GM10248 (cell line): ENCODE results near the gene NDUFS6.
"Not testable (repeated sequence)": the region's sequence is repeated elsewhere in the genome, so short reads cannot be mapped to it uniquely, and the experiment has no call there.

Experiments used
- CTCF ChIA-PET: fragments of 300-600 bp; sonication (Branson Sonifier 250); formaldehyde crosslinking; extraction: SDS; loops from one replicate; lab custom pipeline; 2021; ENCODE audit warnings: antibody characterized with exemption; lab: Yijun Ruan, JAX
- POLR2A ChIA-PET: fragments of 350-650 bp; sonication (Branson Sonifier 250); formaldehyde crosslinking; extraction: SDS; loops from one replicate; lab custom pipeline; 2020; ENCODE audit warnings: antibody characterized with exemption; lab: Yijun Ruan, JAX
- DNase-seq: peaks from one replicate; pipeline ENCODE4 v3.0.0; 2012; ENCODE audit errors: extremely low spot score
- CTCF ChIP-seq: IDR thresholded peaks from 2 replicates; pipeline ENCODE4 v1.5.1; 2012; ENCODE audit warnings: mild to moderate bottlenecking, low read depth; ENCODE audit errors: extremely low read depth, missing control alignments, control extremely low read depth

The NDUFS6 gene

GRCh38 chr5:1795931-1796330 is 5.3 kb upstream of the NDUFS6 start:
- TF ChIP-seq CTCF: no peak
- ChIA-PET CTCF (no interaction called here), POLR2A (no interaction called here)
- no peak for DNase-seq

GRCh38 chr5:1796371-1797102 is 4.7 kb upstream of the NDUFS6 start:
- ChIA-PET CTCF (no interaction called here), POLR2A (no interaction called here)
- no peak for DNase-seq
- no peak for TF ChIP-seq CTCF

GRCh38 chr5:1797103-1797800 is 4.0 kb upstream of the NDUFS6 start:
- POLR2A ChIA-PET: interaction anchor here (0.5 kb wide), 1 partner anchor 241 kb away, joined by 4 read pairs; no protein-coding TSS in a partner anchor
- no peak for DNase-seq
- TF ChIP-seq CTCF: no peak
- CTCF ChIA-PET: interaction anchor here (1.1 kb wide), 1 partner anchor 34 kb away, joined by 3 read pairs; no protein-coding TSS in a partner anchor

- ChIA-PET CTCF (interaction anchor here (1.1 kb wide), 1 partner anchor 34 kb away, joined by 3 read pairs; no protein-coding TSS in a partner anchor), POLR2A (no interaction called here)
- TF ChIP-seq CTCF: no peak
- DNase-seq: no peak
Measured at GRCh38 chr5:1797855-1798254, 3.4 kb upstream of the NDUFS6 start.

- CTCF ChIA-PET: interaction anchor here (0.7 to 1.3 kb wide), 4 partner anchors 10 to 35 kb away, joined by 3 to 4 read pairs (median 4); no protein-coding TSS in a partner anchor
- POLR2A ChIA-PET, DNase-seq: not testable (repeated sequence)
Measured at GRCh38 chr5:1798589-1798988, 2.6 kb upstream of the NDUFS6 start.

- DNase-seq: peak; percentile 57
- ChIA-PET POLR2A (no interaction called here), CTCF (interaction anchor here (0.7 to 1.9 kb wide), 5 partner anchors 11 to 36 kb away, joined by 3 to 7 read pairs (median 4); no protein-coding TSS in a partner anchor)
- TF ChIP-seq CTCF: no peak
Measured at GRCh38 chr5:1799110-1799601, 2.1 kb upstream of the NDUFS6 start.
